Muscle layer of colon (tissue), 2 donors: ENCODE data around the gene DNAJC2.

Experiments
- H3K27ac ChIP-seq: one replicate; pipeline ENCODE4 v1.7.0; 2013; ENCODE audit warnings: low read depth, mild to moderate bottlenecking, low read length, moderate library complexity
- H3K27me3 ChIP-seq, 2 donors: one replicate each; pipeline ENCODE4 v1.7.0; 2013; ENCODE audit warnings: low read length in 2 of 2, mild to moderate bottlenecking in 2 of 2; ENCODE audit not compliant: insufficient read depth in 2 of 2, control insufficient read depth in 1 of 2
- H3K36me3 ChIP-seq: one replicate; pipeline ENCODE4 v1.7.0; 2013; ENCODE audit warnings: mild to moderate bottlenecking, low read length; ENCODE audit not compliant: insufficient read depth
- H3K4me1 ChIP-seq: one replicate; pipeline ENCODE4 v1.7.0; 2013; ENCODE audit warnings: mild to moderate bottlenecking, low read length; ENCODE audit not compliant: insufficient read depth
- H3K4me3 ChIP-seq, 2 donors: one replicate each; pipeline ENCODE4 v1.7.0; 2013; ENCODE audit warnings: low read length in 2 of 2, low read depth in 1 of 2, mild to moderate bottlenecking in 1 of 2, moderate library complexity in 1 of 2
- H3K9ac ChIP-seq: one replicate; pipeline ENCODE4 v1.7.0; 2013; ENCODE audit warnings: low read length
- H3K9me3 ChIP-seq: one replicate; pipeline ENCODE4 v1.7.0; 2013; ENCODE audit warnings: mild to moderate bottlenecking, low read length
- donor health status: abdominal sarcoma.
- donor health status: Adenocarcinoma of cecum.

Gene DNAJC2

GRCh38 chr7:103344453-103345149 is at the start of gene DNAJC2:
Gene DNAJC2 (minus strand): TSS chr7:103344767. CDS start chr7:103344622, 145 bp downstream.
- H3K4me3 ChIP-seq = peak within 1 kb of the TSS; percentile 90 to 91
- peaks cover 8% of the 10 kb centered on the region for H3K36me3 ChIP-seq
- H3K9ac ChIP-seq = peak within 1 kb of the TSS; percentile 84
- peaks cover 27% of the 10 kb centered on the region for H3K4me1 ChIP-seq
- H3K27me3 ChIP-seq = no peaks in the 10 kb centered on the region
- no peaks in the 10 kb centered on the region for H3K9me3 ChIP-seq
- peak within 1 kb of the TSS; percentile 98 for H3K27ac ChIP-seq

GRCh38 chr7:103391976-103392375 is 47.4 kb upstream of the DNAJC2 start:
- Histone ChIP-seq H3K27ac (no peak overlapping the region), H3K4me3 (no peak overlapping the region), H3K9me3 (no peaks in the 10 kb centered on the region), H3K4me1 (no peaks in the 10 kb centered on the region), H3K36me3 (no peaks in the 10 kb centered on the region), H3K9ac (no peak overlapping the region), H3K27me3 (no peaks in the 10 kb centered on the region)

GRCh38 chr7:103391150-103391549 is 46.6 kb upstream of the DNAJC2 start:
- H3K9ac ChIP-seq = no peak overlapping the region
- no peaks in the 10 kb centered on the region for H3K27me3 ChIP-seq
- H3K4me3 ChIP-seq = no peak overlapping the region
- no peaks in the 10 kb centered on the region for H3K36me3 ChIP-seq
- H3K9me3 ChIP-seq = no peaks in the 10 kb centered on the region
- H3K4me1 ChIP-seq = no peaks in the 10 kb centered on the region
- H3K27ac ChIP-seq = no peak overlapping the region

- no peaks in the 10 kb centered on the region for H3K36me3 ChIP-seq
- no peaks in the 10 kb centered on the region for H3K27me3 ChIP-seq
- H3K9me3 ChIP-seq = no peaks in the 10 kb centered on the region
- no peak overlapping the region for H3K9ac ChIP-seq
- H3K4me1 ChIP-seq = no peaks in the 10 kb centered on the region
- no peak overlapping the region for H3K27ac ChIP-seq
- no peak overlapping the region for H3K4me3 ChIP-seq
Measured at GRCh38 chr7:103389263-103389662, 44.7 kb upstream of the DNAJC2 start.

- no peak overlapping the region for H3K4me3 ChIP-seq
- no peak overlapping the region for H3K9ac ChIP-seq
- H3K4me1 ChIP-seq = no peaks in the 10 kb centered on the region
- no peaks in the 10 kb centered on the region for H3K36me3 ChIP-seq
- no peaks in the 10 kb centered on the region for H3K9me3 ChIP-seq
- no peak overlapping the region for H3K27ac ChIP-seq
- H3K27me3 ChIP-seq = no peaks in the 10 kb centered on the region
Measured at GRCh38 chr7:103388469-103389140, 44.0 kb upstream of the DNAJC2 start.

- Histone ChIP-seq H3K27ac (no peak overlapping the region), H3K4me1 (no peaks in the 10 kb centered on the region), H3K27me3 (no peaks in the 10 kb centered on the region), H3K9me3 (no peaks in the 10 kb centered on the region), H3K36me3 (no peaks in the 10 kb centered on the region), H3K9ac (no peak overlapping the region), H3K4me3 (no peak overlapping the region)
Measured at GRCh38 chr7:103387242-103387641, 42.7 kb upstream of the DNAJC2 start.

- Histone ChIP-seq H3K27ac (no peak overlapping the region), H3K9ac (no peak overlapping the region), H3K27me3 (no peaks in the 10 kb centered on the region)
Measured at GRCh38 chr7:103382032-103382402, 37.5 kb upstream of the DNAJC2 start.

GRCh38 chr7:103381280-103382031 is 36.9 kb upstream of the DNAJC2 start:
- no peak overlapping the region for H3K27ac ChIP-seq
- H3K36me3 ChIP-seq = no peaks in the 10 kb centered on the region
- H3K9ac ChIP-seq = no peak overlapping the region
- H3K9me3 ChIP-seq = no peaks in the 10 kb centered on the region
- no peak overlapping the region for H3K4me3 ChIP-seq
- H3K27me3 ChIP-seq = no peaks in the 10 kb centered on the region
- no peaks in the 10 kb centered on the region for H3K4me1 ChIP-seq

More at GRCh38 chr7:103382032-103382402, 37.5 kb upstream of the DNAJC2 start:
- Histone ChIP-seq H3K36me3 (no peaks in the 10 kb centered on the region), H3K9me3 (no peaks in the 10 kb centered on the region), H3K4me1 (no peaks in the 10 kb centered on the region), H3K4me3 (no peak overlapping the region)

- no peaks in the 10 kb centered on the region for H3K27me3 ChIP-seq
- H3K9ac ChIP-seq = no peak overlapping the region
- no peaks in the 10 kb centered on the region for H3K9me3 ChIP-seq
- H3K36me3 ChIP-seq = no peaks in the 10 kb centered on the region
- H3K4me3 ChIP-seq = no peak overlapping the region
- H3K27ac ChIP-seq = no peak overlapping the region
- no peaks in the 10 kb centered on the region for H3K4me1 ChIP-seq
Measured at GRCh38 chr7:103380395-103381191, 36.0 kb upstream of the DNAJC2 start.

GRCh38 chr7:103379270-103379975 is 34.9 kb upstream of the DNAJC2 start:
- no peaks in the 10 kb centered on the region for H3K4me1 ChIP-seq
- no peaks in the 10 kb centered on the region for H3K27me3 ChIP-seq
- H3K9me3 ChIP-seq = no peaks in the 10 kb centered on the region
- no peak overlapping the region for H3K27ac ChIP-seq
- H3K9ac ChIP-seq = no peak overlapping the region
- no peak overlapping the region for H3K4me3 ChIP-seq
- H3K36me3 ChIP-seq = no peaks in the 10 kb centered on the region
